ENCODE data around the gene RANBP17.

DNA sequence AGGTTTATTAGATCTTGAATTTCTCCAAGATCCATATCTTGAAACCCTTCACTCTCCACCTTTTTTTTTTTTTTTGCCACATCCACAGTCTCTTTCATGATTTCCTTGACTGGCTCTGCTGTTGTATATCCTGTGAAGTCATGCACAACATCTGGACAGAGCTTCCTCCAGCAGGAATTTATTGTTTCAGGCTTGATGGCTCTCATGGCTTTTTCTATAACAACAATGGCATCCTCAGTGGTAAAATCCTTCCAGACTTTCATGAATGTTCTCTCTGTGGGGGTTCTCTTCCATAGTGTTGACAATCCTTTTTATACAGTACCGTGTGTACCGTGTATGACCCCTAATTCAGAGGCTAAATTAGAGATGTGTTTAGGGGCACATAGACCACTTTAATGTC, 24.0 kb downstream of the RANBP17 start:
- TF ChIP-seq, protein P1, sequence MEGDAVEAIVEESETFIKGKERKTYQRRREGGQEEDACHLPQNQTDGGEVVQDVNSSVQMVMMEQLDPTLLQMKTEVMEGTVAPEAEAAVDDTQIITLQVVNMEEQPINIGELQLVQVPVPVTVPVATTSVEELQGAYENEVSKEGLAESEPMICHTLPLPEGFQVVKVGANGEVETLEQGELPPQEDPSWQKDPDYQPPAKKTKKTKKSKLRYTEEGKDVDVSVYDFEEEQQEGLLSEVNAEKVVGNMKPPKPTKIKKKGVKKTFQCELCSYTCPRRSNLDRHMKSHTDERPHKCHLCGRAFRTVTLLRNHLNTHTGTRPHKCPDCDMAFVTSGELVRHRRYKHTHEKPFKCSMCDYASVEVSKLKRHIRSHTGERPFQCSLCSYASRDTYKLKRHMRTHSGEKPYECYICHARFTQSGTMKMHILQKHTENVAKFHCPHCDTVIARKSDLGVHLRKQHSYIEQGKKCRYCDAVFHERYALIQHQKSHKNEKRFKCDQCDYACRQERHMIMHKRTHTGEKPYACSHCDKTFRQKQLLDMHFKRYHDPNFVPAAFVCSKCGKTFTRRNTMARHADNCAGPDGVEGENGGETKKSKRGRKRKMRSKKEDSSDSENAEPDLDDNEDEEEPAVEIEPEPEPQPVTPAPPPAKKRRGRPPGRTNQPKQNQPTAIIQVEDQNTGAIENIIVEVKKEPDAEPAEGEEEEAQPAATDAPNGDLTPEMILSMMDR (IDR thresholded peaks at IDR 0.05; ENCODE audit: low read depth, low read length, poor library complexity, severe bottlenecking), result no peak
- no peak for TF ChIP-seq EZH2phosphoT487 (IDR thresholded peaks at IDR 0.05; ENCODE audit: borderline replicate concordance, low read length)

Measured in DOHH2 (cell line).